ENCODE results near the gene HSPA1B. TPM values are rescaled to one million over a fixed set of nuclear protein-coding genes. Genes with fewer than 3 reads are reported as not detected.

HSPA1B gene
- total RNA-seq, 1 donor from 2014 or later, result 613 TPM

DNA sequence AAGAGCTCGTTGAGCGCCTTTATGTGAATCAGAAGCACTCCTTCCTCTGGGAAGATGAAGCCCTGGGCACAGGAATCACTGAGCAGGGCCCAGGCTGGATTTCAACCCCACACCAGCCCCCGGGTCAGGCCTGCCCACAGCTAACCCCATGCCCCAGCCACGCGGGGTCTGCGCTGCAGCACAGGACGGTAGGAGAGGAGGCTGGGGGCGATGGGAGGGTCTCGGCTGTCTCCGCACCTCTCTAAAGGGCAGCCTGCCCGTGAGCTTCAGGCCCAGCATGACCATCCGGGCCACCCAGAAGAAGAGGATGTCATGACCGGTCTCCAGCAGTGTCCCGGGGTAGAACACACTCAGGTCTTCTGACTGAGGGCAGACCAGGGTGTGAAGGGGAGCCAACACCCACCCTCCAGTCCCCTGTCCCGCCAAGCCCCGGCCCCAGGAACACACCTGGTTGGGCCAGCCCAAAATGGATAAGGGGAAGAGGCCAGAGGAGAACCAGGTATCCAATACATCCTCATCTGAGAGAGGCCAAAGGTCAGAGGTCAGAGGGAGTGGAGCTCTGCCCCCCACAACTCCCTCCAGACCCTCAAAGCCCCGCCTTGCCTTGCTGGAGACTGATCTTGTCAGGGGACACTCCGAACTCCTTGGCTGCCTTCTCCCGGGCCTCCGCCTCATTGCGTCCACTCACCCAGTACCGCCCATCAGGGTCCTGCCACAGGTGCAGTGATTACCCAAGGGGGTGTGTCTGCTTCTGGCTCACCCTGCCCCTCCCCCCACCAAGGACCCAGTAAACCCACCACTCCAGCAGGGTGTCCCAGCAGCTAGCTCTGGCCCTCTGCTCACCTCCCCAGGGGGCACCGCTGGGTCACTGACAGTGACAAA is 46.1 kb upstream of the HSPA1B start:
- DNase-seq (ENCODE audit: low spot score in 2 of 2), result no peak
- H3K27ac ChIP-seq, result no peak overlapping the region
- intact Hi-C loops (cut with DNase I), result no loop called here
- H3K9me3 ChIP-seq, result no peaks in the 10 kb centered on the region
- H3K27me3 ChIP-seq, result no peaks in the 10 kb centered on the region
- H3K4me1 ChIP-seq, result peaks cover 0 to 6% of the 10 kb centered on the region in 2 donors
- TF ChIP-seq CTCF (IDR thresholded peaks at IDR 0.05), result no peak
- H3K36me3 ChIP-seq, result peaks cover 67 to 76% of the 10 kb centered on the region in 2 donors
- H3K4me3 ChIP-seq, result no peak overlapping the region

- no peaks in the 10 kb centered on the region for H3K27me3 ChIP-seq
- intact Hi-C loops (cut with DNase I), result no loop called here
- H3K27ac ChIP-seq, result no peak overlapping the region
- H3K9me3 ChIP-seq, result no peaks in the 10 kb centered on the region
- H3K36me3 ChIP-seq, result peaks cover 70 to 76% of the 10 kb centered on the region in 2 donors
- no peak for TF ChIP-seq CTCF (IDR thresholded peaks at IDR 0.05)
- no peak overlapping the region for H3K4me3 ChIP-seq
- H3K4me1 ChIP-seq, result peaks cover 0 to under 1% of the 10 kb centered on the region in 2 donors
- no peak for DNase-seq (ENCODE audit: low spot score in 2 of 2)
Observed at GRCh38 chr6:31782126-31782855, 45.2 kb upstream of the HSPA1B start.

DNA sequence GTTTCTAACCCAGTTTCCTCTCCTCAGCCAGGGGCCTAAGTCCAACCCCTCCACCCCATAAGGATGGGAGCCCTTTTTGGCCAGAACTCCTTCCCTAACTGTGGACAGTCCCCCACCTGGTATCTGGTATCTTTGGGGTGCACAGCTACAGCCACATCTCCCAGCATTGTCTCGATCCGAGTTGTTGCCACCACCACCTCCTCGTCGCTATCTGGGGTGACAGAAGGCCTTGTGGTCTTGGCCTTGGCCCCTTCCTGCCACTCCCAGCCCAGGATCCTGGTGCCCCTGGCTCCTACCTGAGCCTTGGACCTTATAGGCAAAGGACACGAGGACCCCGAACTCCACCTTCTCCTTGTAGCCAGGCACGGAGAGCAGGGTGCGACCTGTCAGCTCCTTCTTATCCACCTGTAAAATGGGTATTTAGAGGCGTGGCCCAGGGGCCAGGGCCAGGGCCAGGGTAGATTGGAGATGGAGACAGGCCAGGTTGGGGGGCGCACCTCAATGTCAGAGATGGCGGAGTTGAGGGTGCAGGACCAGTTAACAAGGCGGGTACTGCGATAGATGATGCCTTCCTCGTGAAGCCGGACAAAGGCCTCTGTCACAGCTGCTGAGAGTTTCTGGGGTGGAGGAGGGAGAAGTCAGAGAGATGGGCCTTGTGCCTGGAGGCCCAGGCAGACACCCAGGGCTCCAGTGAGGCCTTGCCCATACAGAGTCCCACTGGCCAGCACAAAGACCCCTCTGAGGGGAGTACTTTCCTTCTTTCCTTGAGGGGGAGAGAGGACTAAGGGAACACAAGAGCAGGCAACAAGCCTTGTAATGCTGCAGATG is 43.2 kb upstream of the HSPA1B start:
- Histone ChIP-seq H3K36me3 (peaks cover 68 to 69% of the 10 kb centered on the region in 2 donors), H3K4me1 (no peaks in the 10 kb centered on the region), H3K27ac (no peak overlapping the region), H3K4me3 (no peak overlapping the region), H3K27me3 (no peaks in the 10 kb centered on the region), H3K9me3 (no peaks in the 10 kb centered on the region)
- intact Hi-C loops (cut with DNase I), result no loop called here
- no peak for TF ChIP-seq CTCF (IDR thresholded peaks at IDR 0.05)
- no peak for DNase-seq (ENCODE audit: low spot score in 2 of 2)

- no peak for DNase-seq (ENCODE audit: low spot score in 2 of 2)
- no peaks in the 10 kb centered on the region for H3K27me3 ChIP-seq
- H3K4me1 ChIP-seq, result no peaks in the 10 kb centered on the region
- H3K27ac ChIP-seq, result no peak overlapping the region
- H3K4me3 ChIP-seq, result no peak overlapping the region
- TF ChIP-seq CTCF (IDR thresholded peaks at IDR 0.05), result no peak
- peaks cover 59 to 66% of the 10 kb centered on the region in 2 donors for H3K36me3 ChIP-seq
- no peaks in the 10 kb centered on the region for H3K9me3 ChIP-seq
- intact Hi-C loops (cut with DNase I), result no loop called here
Observed at GRCh38 chr6:31785475-31785874, 42.1 kb upstream of the HSPA1B start.

DNA sequence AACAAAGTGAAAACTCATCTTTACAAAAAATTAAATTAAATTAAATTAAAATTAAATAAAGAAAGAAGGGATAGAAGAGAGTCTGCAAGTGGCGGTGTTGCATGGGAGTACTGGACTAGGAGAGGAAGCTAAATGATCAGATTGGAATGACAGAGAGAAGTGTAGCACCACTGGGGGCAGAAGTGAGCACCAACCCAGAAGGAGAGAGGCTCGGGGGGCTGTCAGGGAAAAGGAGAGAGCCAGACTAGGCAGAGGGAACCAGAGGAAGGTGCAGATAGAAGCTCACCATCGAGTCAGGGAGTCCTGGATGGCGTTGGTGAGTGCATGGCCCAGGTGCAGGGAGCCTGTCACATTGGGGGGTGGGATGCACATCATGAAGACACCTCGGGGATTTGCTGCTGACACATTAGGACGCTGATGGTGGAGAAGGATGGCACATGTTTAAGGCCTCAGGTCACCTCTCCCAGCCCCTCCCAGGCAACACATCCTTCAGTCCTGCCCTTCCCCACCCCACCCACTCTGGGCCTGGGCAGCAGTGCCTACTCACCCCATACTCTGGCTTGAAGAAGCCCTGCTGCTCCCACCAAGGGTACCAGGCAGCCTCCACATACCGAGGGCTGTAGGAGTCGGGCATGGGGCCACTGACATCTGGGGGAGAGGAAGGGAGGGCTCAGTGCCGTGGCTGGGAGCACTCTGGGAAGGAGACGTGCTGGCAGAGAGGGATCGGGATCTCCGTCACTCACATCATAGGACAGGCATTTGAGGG is 36.0 kb upstream of the HSPA1B start:
- no peak for DNase-seq (ENCODE audit: low spot score in 2 of 2)
- TF ChIP-seq CTCF (IDR thresholded peaks at IDR 0.05), result peak in 2 of 3 experiments; percentile 50 to 58
- Histone ChIP-seq H3K4me1 (peaks cover 4 to 13% of the 10 kb centered on the region in 2 donors), H3K36me3 (peaks cover 8 to 32% of the 10 kb centered on the region in 2 donors), H3K9me3 (no peaks in the 10 kb centered on the region), H3K27me3 (no peaks in the 10 kb centered on the region), H3K27ac (no peak overlapping the region), H3K4me3 (no peak overlapping the region)
- intact Hi-C loops (cut with DNase I), result no loop called here
